Endothelial cell of umbilical vein (primary cell): ENCODE data around the gene PTPRD. TPM values are rescaled to one million over a fixed set of nuclear protein-coding genes. Genes with fewer than 3 reads are reported as not detected.
"Not testable (repeated sequence)": the region's sequence is repeated elsewhere in the genome, so short reads cannot be mapped to it uniquely, and the experiment has no call there.

Source experiments
- BruUV-seq: library from RNA; stranded (reverse); fragments of 400-500 nt; replicated peaks from 2 replicates; lab custom pipeline; 2021; lab: Mats Ljungman, UMichigan
- CTCF ChIA-PET: fragments of 300-600, 350-600 bp; sonication (Branson Sonifier 250); formaldehyde crosslinking; loops from one replicate; lab custom pipeline; 2021; ENCODE audit warnings: antibody characterized with exemption, inconsistent platforms; lab: Charles Lee
- POLR2A ChIA-PET: fragments of 300-600, 350-600 bp; sonication (Branson Sonifier 250); formaldehyde crosslinking; loops from one replicate; lab custom pipeline; 2021; ENCODE audit warnings: antibody characterized with exemption, inconsistent platforms; lab: Charles Lee
- DNase-seq: peaks from one replicate; pipeline ENCODE4 v3.0.0-alpha.2; 2011; ENCODE audit warnings: low read depth, low spot score
- FAIRE-seq: peaks from 2 replicates; lab custom pipeline; 2011; peaks lifted over from hg19 to GRCh38; lab: Jason Lieb, UNC
- H2AFZ ChIP-seq: 2 replicates; pipeline ENCODE4 v1.6.0; 2012; ENCODE audit warnings: low read depth, low read length, control low read depth, inconsistent platforms
- H3K27ac ChIP-seq: 2 replicates; pipeline ENCODE4 v1.5.1; 2011; ENCODE audit warnings: low read depth, mild to moderate bottlenecking, control low read depth, low read length, moderate library complexity; ENCODE audit not compliant: insufficient read depth
- H3K27me3 ChIP-seq, 2 experiments: 2 replicates each; pipeline versions ENCODE4 v1.6.0 to v1.6.1; 2011; ENCODE audit warnings: low read length in 2 of 2, mixed read lengths in 1 of 2; ENCODE audit not compliant: control insufficient read depth in 2 of 2, insufficient read depth in 2 of 2
- H3K36me3 ChIP-seq, 2 experiments: 2 replicates in 1 of 2; 3 replicates in 1 of 2; pipeline ENCODE4 v1.5.1; 2011; ENCODE audit warnings: low read length in 2 of 2, mild to moderate bottlenecking in 1 of 2, moderate library complexity in 1 of 2; ENCODE audit not compliant: control insufficient read depth in 2 of 2, insufficient read depth in 2 of 2; ENCODE audit errors: extremely low read depth in 1 of 2
- H3K4me1 ChIP-seq: 3 replicates; pipeline ENCODE4 v1.5.1; 2011; ENCODE audit warnings: mild to moderate bottlenecking, low read length; ENCODE audit not compliant: control insufficient read depth, insufficient read depth; ENCODE audit errors: extremely low read depth
- H3K4me2 ChIP-seq: 2 replicates; pipeline ENCODE4 v1.6.1; 2011; ENCODE audit warnings: low read length, control low read depth, mixed read lengths; ENCODE audit not compliant: insufficient read depth
- H3K4me3 ChIP-seq, 3 experiments: fragments of 200-600 bp in 1 of 3; sonication (generic), shearing (Covaris generic) in 1 of 3; replicated peaks in 1 of 3; 2 replicates each; pipeline ENCODE4 v1.5.1; 2011 to 2016; ENCODE audit warnings: control low read depth in 3 of 3, low read length in 3 of 3, mild to moderate bottlenecking in 2 of 3, inconsistent platforms in 1 of 3, low read depth in 1 of 3, moderate library complexity in 1 of 3; ENCODE audit not compliant: insufficient read depth in 1 of 3
- H3K79me2 ChIP-seq: 2 replicates; pipeline ENCODE4 v1.6.0; 2012; ENCODE audit warnings: low read length, inconsistent platforms; ENCODE audit not compliant: control insufficient read depth, insufficient read depth
- H3K9ac ChIP-seq: replicated peaks from 2 replicates; pipeline ENCODE3; 2011; ENCODE audit warnings: low read length, control low read depth; ENCODE audit not compliant: insufficient read depth; ENCODE audit errors: extremely low read depth
- H3K9me1 ChIP-seq: replicated peaks from 3 replicates; pipeline ENCODE4 v1.6.0; 2011; ENCODE audit warnings: mild to moderate bottlenecking, low read length; ENCODE audit not compliant: control insufficient read depth, insufficient read depth; ENCODE audit errors: extremely low read depth
- H3K9me3 ChIP-seq: replicated peaks from 2 replicates; pipeline ENCODE4 v1.5.1; 2012; ENCODE audit warnings: low read length, inconsistent platforms; ENCODE audit not compliant: control insufficient read depth, insufficient read depth
- H4K20me1 ChIP-seq: replicated peaks from 2 replicates; pipeline ENCODE3; 2011; ENCODE audit warnings: mild to moderate bottlenecking, low read length; ENCODE audit not compliant: control insufficient read depth, insufficient read depth; ENCODE audit errors: extremely low read depth
- EZH2 ChIP-seq: IDR thresholded peaks from 2 replicates; pipeline ENCODE4 v1.6.1; 2012; ENCODE audit warnings: borderline replicate concordance, low read depth, mild to moderate bottlenecking, moderate library complexity, low read length, inconsistent platforms; ENCODE audit not compliant: severe bottlenecking
- FOS ChIP-seq: IDR thresholded peaks from 2 replicates; pipeline ENCODE4 v1.6.1; 2011; ENCODE audit warnings: mild to moderate bottlenecking, low read length, moderate library complexity, borderline replicate concordance; ENCODE audit not compliant: insufficient read depth
- GATA2 ChIP-seq: IDR thresholded peaks from 2 replicates; pipeline ENCODE4 v1.7.0; 2011; ENCODE audit warnings: low read depth, mild to moderate bottlenecking, moderate library complexity, mixed read lengths, low read length; ENCODE audit not compliant: insufficient read length, insufficient read depth
- JUN ChIP-seq: IDR thresholded peaks from 2 replicates; pipeline ENCODE4 v1.6.1; 2011; ENCODE audit warnings: borderline replicate concordance, low read depth; ENCODE audit not compliant: insufficient read length, insufficient read depth
- MYC ChIP-seq: IDR thresholded peaks from one replicate; pipeline ENCODE4 v1.6.1; 2011; ENCODE audit warnings: mild to moderate bottlenecking, low read depth, low read length
- POLR2A ChIP-seq: IDR thresholded peaks from 2 replicates; pipeline ENCODE4 v1.6.1; 2012; ENCODE audit warnings: low read depth, mild to moderate bottlenecking, control low read depth, low read length
- POLR2AphosphoS5 ChIP-seq: IDR thresholded peaks from 2 replicates; pipeline ENCODE4 v1.6.1; 2012; ENCODE audit warnings: low read depth, mild to moderate bottlenecking, control low read depth, low read length, moderate library complexity; ENCODE audit not compliant: insufficient read depth
- dilution Hi-C: fragments of 300-500 bp; cut with MboI; formaldehyde crosslinking; loops from one replicate; pipeline ENCODE4 v1.15.0; 2019; ENCODE audit warnings: low sequenced_read_pairs; ENCODE audit not compliant: extremely low pct_ligation_motif_present
- intact Hi-C: fragments of 100-400 bp; cut with micrococcal nuclease; formaldehyde crosslinking; loops from one replicate; pipeline ENCODE4 v1.10.0; 2022
- polyA plus RNA-seq, 4 experiments: library from polyadenylated mRNA; depleted of rRNA in 3 of 4; stranded (reverse) in 3 of 4; unstranded in 1 of 4; fragments of >200 nt; gene quantifications; 2 replicates each; pipeline versions ENCODE4 v1.2.1 to v1.2.3, GENCODE V29; 2011 to 2012; ENCODE audit warnings: missing spikeins in 1 of 4
- total RNA-seq: library from RNA; stranded (reverse); gene quantifications from 2 replicates; pipeline ENCODE4 v1.2.3, GENCODE V29; 2021
- TF ChIP-seq, protein P1 (sequence below), 2 donors: IDR thresholded peaks; 1 replicate in 1 of 2; 2 replicates in 1 of 2; pipeline ENCODE4 v1.5.1; 2011; ENCODE audit warnings: low read length in 2 of 2, mild to moderate bottlenecking in 2 of 2, moderate library complexity in 2 of 2, control low read depth in 1 of 2, inconsistent platforms in 1 of 2, low read depth in 1 of 2; ENCODE audit not compliant: insufficient read depth in 1 of 2; ENCODE audit errors: extremely low read depth in 1 of 2
- TF ChIP-seq, protein P2 (sequence below): IDR thresholded peaks from 2 replicates; pipeline ENCODE4 v1.6.1; 2011; ENCODE audit not compliant: insufficient read depth, insufficient read length

PTPRD gene
- total and polyA plus RNA-seq, 2 donors (not counting 3 experiments of a cell fraction or from before 2014, with no cell fraction given) = 5.5 to 5.7 TPM

DNA sequence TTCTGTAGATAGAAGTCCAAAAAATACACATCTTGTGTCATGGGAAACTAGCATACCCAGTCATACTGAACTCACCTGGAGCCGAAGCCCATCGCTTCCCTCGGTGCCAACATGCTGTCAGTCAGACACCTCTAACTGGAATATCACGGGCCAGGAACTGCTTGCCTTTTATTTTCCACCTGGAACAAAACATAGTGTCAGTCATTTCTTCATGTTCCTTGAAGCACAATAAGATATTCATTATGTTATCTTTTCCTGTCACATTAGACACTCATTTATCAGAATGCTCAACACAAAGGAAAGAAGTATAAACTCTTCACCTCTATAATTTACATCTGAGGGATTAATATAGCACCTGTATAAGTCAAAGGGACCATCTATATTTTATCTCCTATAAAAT is 674.4 kb downstream of the PTPRD start:
- TF ChIP-seq EZH2 = no peak
- no peak for TF ChIP-seq POLR2AphosphoS5
- TF ChIP-seq, protein P1, sequence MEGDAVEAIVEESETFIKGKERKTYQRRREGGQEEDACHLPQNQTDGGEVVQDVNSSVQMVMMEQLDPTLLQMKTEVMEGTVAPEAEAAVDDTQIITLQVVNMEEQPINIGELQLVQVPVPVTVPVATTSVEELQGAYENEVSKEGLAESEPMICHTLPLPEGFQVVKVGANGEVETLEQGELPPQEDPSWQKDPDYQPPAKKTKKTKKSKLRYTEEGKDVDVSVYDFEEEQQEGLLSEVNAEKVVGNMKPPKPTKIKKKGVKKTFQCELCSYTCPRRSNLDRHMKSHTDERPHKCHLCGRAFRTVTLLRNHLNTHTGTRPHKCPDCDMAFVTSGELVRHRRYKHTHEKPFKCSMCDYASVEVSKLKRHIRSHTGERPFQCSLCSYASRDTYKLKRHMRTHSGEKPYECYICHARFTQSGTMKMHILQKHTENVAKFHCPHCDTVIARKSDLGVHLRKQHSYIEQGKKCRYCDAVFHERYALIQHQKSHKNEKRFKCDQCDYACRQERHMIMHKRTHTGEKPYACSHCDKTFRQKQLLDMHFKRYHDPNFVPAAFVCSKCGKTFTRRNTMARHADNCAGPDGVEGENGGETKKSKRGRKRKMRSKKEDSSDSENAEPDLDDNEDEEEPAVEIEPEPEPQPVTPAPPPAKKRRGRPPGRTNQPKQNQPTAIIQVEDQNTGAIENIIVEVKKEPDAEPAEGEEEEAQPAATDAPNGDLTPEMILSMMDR (IDR thresholded peaks at IDR 0.05; ENCODE audit: extremely low read depth in 1 of 2, insufficient read depth in 1 of 2, low read depth in 1 of 2, low read length in 2 of 2) = no peak
- TF ChIP-seq FOS = no peak
- TF ChIP-seq JUN = no peak
- TF ChIP-seq, protein P2, sequence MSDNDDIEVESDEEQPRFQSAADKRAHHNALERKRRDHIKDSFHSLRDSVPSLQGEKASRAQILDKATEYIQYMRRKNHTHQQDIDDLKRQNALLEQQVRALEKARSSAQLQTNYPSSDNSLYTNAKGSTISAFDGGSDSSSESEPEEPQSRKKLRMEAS = no peak
- TF ChIP-seq MYC = no peak
- TF ChIP-seq POLR2A = no peak
- TF ChIP-seq GATA2 = no peak
- H3K9ac ChIP-seq = no peak overlapping the region
- no peak overlapping the region for H3K27ac ChIP-seq
- ChIA-PET CTCF (no interaction called here), POLR2A (no interaction called here)
- FAIRE-seq (no peak), DNase-seq (no peak)
- no peaks in the 10 kb centered on the region for H3K4me1 ChIP-seq
- H3K4me3 ChIP-seq = no peak overlapping the region
- intact Hi-C loops = no loop called here
- H3K27me3 ChIP-seq = no peaks in the 10 kb centered on the region
- H3K36me3 ChIP-seq = no peaks in the 10 kb centered on the region
- H3K9me1 ChIP-seq = no peaks in the 10 kb centered on the region
- H3K9me3 ChIP-seq = no peaks in the 10 kb centered on the region
- dilution Hi-C loops = no loop called here
- no TSS peak for BruUV-seq
- H2AFZ ChIP-seq = no peak overlapping the region
- H3K79me2 ChIP-seq = no peaks in the 10 kb centered on the region
- no peaks in the 10 kb centered on the region for H4K20me1 ChIP-seq
- no peak overlapping the region for H3K4me2 ChIP-seq

DNA sequence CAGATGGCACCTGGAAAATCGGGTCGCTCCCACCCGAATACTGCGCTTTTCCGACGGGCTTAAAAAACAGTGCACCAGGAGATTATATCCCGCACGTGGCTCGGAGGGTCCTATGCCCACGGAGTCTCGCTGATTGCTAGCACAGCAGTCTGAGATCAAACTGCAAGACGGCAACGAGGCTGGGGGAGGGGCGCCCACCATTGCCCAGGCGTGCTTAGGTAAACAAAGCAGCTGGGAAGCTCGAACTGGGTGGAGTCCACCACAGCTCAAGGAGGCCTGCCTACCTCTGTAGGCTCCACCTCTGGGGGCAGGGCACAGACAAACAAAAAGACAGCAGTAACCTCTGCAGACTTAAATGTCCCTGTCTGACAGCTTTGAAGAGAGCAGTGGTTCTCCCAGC is 681.3 kb downstream of the PTPRD start:
- BruUV-seq, intact Hi-C loops, H3K27me3 ChIP-seq, dilution Hi-C loops, H2AFZ ChIP-seq, H3K9me1 ChIP-seq, H3K9ac ChIP-seq, H3K79me2 ChIP-seq, H3K4me3 ChIP-seq, DNase-seq, POLR2A ChIA-PET, H3K4me2 ChIP-seq, H3K4me1 ChIP-seq, H3K36me3 ChIP-seq, H3K27ac ChIP-seq, H4K20me1 ChIP-seq, CTCF ChIA-PET, FAIRE-seq, H3K9me3 ChIP-seq: not testable (repeated sequence)
